Endothelial cell of umbilical vein (primary cell): Measurements from ENCODE around the gene ZBTB46. TPM values are rescaled to one million over a fixed set of nuclear protein-coding genes. Genes with fewer than 3 reads are reported as not detected.

Source experiments
- BruUV-seq: library from RNA; stranded (reverse); fragments of 400-500 nt; replicated peaks from 2 replicates; lab custom pipeline; 2021; lab: Mats Ljungman, UMichigan
- CTCF ChIA-PET: fragments of 300-600, 350-600 bp; sonication (Branson Sonifier 250); formaldehyde crosslinking; loops from one replicate; lab custom pipeline; 2021; ENCODE audit warnings: antibody characterized with exemption, inconsistent platforms; lab: Charles Lee
- POLR2A ChIA-PET: fragments of 300-600, 350-600 bp; sonication (Branson Sonifier 250); formaldehyde crosslinking; loops from one replicate; lab custom pipeline; 2021; ENCODE audit warnings: antibody characterized with exemption, inconsistent platforms; lab: Charles Lee
- DNase-seq: peaks from one replicate; pipeline ENCODE4 v3.0.0-alpha.2; 2011; ENCODE audit warnings: low read depth, low spot score
- FAIRE-seq: peaks from 2 replicates; lab custom pipeline; 2011; peaks lifted over from hg19 to GRCh38; lab: Jason Lieb, UNC
- H2AFZ ChIP-seq: 2 replicates; pipeline ENCODE4 v1.6.0; 2012; ENCODE audit warnings: low read depth, low read length, control low read depth, inconsistent platforms
- H3K27ac ChIP-seq: 2 replicates; pipeline ENCODE4 v1.5.1; 2011; ENCODE audit warnings: low read depth, mild to moderate bottlenecking, control low read depth, low read length, moderate library complexity; ENCODE audit not compliant: insufficient read depth
- H3K27me3 ChIP-seq, 2 experiments: 2 replicates each; pipeline versions ENCODE4 v1.6.0 to v1.6.1; 2011; ENCODE audit warnings: low read length in 2 of 2, mixed read lengths in 1 of 2; ENCODE audit not compliant: control insufficient read depth in 2 of 2, insufficient read depth in 2 of 2
- H3K36me3 ChIP-seq, 2 experiments: 2 replicates in 1 of 2; 3 replicates in 1 of 2; pipeline ENCODE4 v1.5.1; 2011; ENCODE audit warnings: low read length in 2 of 2, mild to moderate bottlenecking in 1 of 2, moderate library complexity in 1 of 2; ENCODE audit not compliant: control insufficient read depth in 2 of 2, insufficient read depth in 2 of 2; ENCODE audit errors: extremely low read depth in 1 of 2
- H3K4me1 ChIP-seq: 3 replicates; pipeline ENCODE4 v1.5.1; 2011; ENCODE audit warnings: mild to moderate bottlenecking, low read length; ENCODE audit not compliant: control insufficient read depth, insufficient read depth; ENCODE audit errors: extremely low read depth
- H3K4me2 ChIP-seq: 2 replicates; pipeline ENCODE4 v1.6.1; 2011; ENCODE audit warnings: low read length, control low read depth, mixed read lengths; ENCODE audit not compliant: insufficient read depth
- H3K4me3 ChIP-seq, 3 experiments: fragments of 200-600 bp in 1 of 3; sonication (generic), shearing (Covaris generic) in 1 of 3; replicated peaks in 1 of 3; 2 replicates each; pipeline ENCODE4 v1.5.1; 2011 to 2016; ENCODE audit warnings: control low read depth in 3 of 3, low read length in 3 of 3, mild to moderate bottlenecking in 2 of 3, inconsistent platforms in 1 of 3, low read depth in 1 of 3, moderate library complexity in 1 of 3; ENCODE audit not compliant: insufficient read depth in 1 of 3
- H3K79me2 ChIP-seq: 2 replicates; pipeline ENCODE4 v1.6.0; 2012; ENCODE audit warnings: low read length, inconsistent platforms; ENCODE audit not compliant: control insufficient read depth, insufficient read depth
- H3K9ac ChIP-seq: replicated peaks from 2 replicates; pipeline ENCODE3; 2011; ENCODE audit warnings: low read length, control low read depth; ENCODE audit not compliant: insufficient read depth; ENCODE audit errors: extremely low read depth
- H3K9me1 ChIP-seq: replicated peaks from 3 replicates; pipeline ENCODE4 v1.6.0; 2011; ENCODE audit warnings: mild to moderate bottlenecking, low read length; ENCODE audit not compliant: control insufficient read depth, insufficient read depth; ENCODE audit errors: extremely low read depth
- H3K9me3 ChIP-seq: replicated peaks from 2 replicates; pipeline ENCODE4 v1.5.1; 2012; ENCODE audit warnings: low read length, inconsistent platforms; ENCODE audit not compliant: control insufficient read depth, insufficient read depth
- H4K20me1 ChIP-seq: replicated peaks from 2 replicates; pipeline ENCODE3; 2011; ENCODE audit warnings: mild to moderate bottlenecking, low read length; ENCODE audit not compliant: control insufficient read depth, insufficient read depth; ENCODE audit errors: extremely low read depth
- CTCF ChIP-seq, 2 donors: IDR thresholded peaks; 1 replicate in 1 of 2; 2 replicates in 1 of 2; pipeline ENCODE4 v1.5.1; 2011; ENCODE audit warnings: low read length in 2 of 2, mild to moderate bottlenecking in 2 of 2, moderate library complexity in 2 of 2, control low read depth in 1 of 2, inconsistent platforms in 1 of 2, low read depth in 1 of 2; ENCODE audit not compliant: insufficient read depth in 1 of 2; ENCODE audit errors: extremely low read depth in 1 of 2
- EZH2 ChIP-seq: IDR thresholded peaks from 2 replicates; pipeline ENCODE4 v1.6.1; 2012; ENCODE audit warnings: borderline replicate concordance, low read depth, mild to moderate bottlenecking, moderate library complexity, low read length, inconsistent platforms; ENCODE audit not compliant: severe bottlenecking
- FOS ChIP-seq: IDR thresholded peaks from 2 replicates; pipeline ENCODE4 v1.6.1; 2011; ENCODE audit warnings: mild to moderate bottlenecking, low read length, moderate library complexity, borderline replicate concordance; ENCODE audit not compliant: insufficient read depth
- GATA2 ChIP-seq: IDR thresholded peaks from 2 replicates; pipeline ENCODE4 v1.7.0; 2011; ENCODE audit warnings: low read depth, mild to moderate bottlenecking, moderate library complexity, mixed read lengths, low read length; ENCODE audit not compliant: insufficient read length, insufficient read depth
- JUN ChIP-seq: IDR thresholded peaks from 2 replicates; pipeline ENCODE4 v1.6.1; 2011; ENCODE audit warnings: borderline replicate concordance, low read depth; ENCODE audit not compliant: insufficient read length, insufficient read depth
- MAX ChIP-seq: IDR thresholded peaks from 2 replicates; pipeline ENCODE4 v1.6.1; 2011; ENCODE audit not compliant: insufficient read depth, insufficient read length
- MYC ChIP-seq: IDR thresholded peaks from one replicate; pipeline ENCODE4 v1.6.1; 2011; ENCODE audit warnings: mild to moderate bottlenecking, low read depth, low read length
- POLR2A ChIP-seq: IDR thresholded peaks from 2 replicates; pipeline ENCODE4 v1.6.1; 2012; ENCODE audit warnings: low read depth, mild to moderate bottlenecking, control low read depth, low read length
- POLR2AphosphoS5 ChIP-seq: IDR thresholded peaks from 2 replicates; pipeline ENCODE4 v1.6.1; 2012; ENCODE audit warnings: low read depth, mild to moderate bottlenecking, control low read depth, low read length, moderate library complexity; ENCODE audit not compliant: insufficient read depth
- dilution Hi-C: fragments of 300-500 bp; cut with MboI; formaldehyde crosslinking; loops from one replicate; pipeline ENCODE4 v1.15.0; 2019; ENCODE audit warnings: low sequenced_read_pairs; ENCODE audit not compliant: extremely low pct_ligation_motif_present
- intact Hi-C: fragments of 100-400 bp; cut with micrococcal nuclease; formaldehyde crosslinking; loops from one replicate; pipeline ENCODE4 v1.10.0; 2022
- polyA plus RNA-seq, 4 experiments: library from polyadenylated mRNA; depleted of rRNA in 3 of 4; stranded (reverse) in 3 of 4; unstranded in 1 of 4; fragments of >200 nt; gene quantifications; 2 replicates each; pipeline versions ENCODE4 v1.2.1 to v1.2.3, GENCODE V29; 2011 to 2012; ENCODE audit warnings: missing spikeins in 1 of 4
- total RNA-seq: library from RNA; stranded (reverse); gene quantifications from 2 replicates; pipeline ENCODE4 v1.2.3, GENCODE V29; 2021

The ZBTB46 gene
- total and polyA plus RNA-seq, 2 donors (not counting 3 experiments of a cell fraction or from before 2014, with no cell fraction given): 1.3 to 7.1 TPM

GRCh38 chr20:63807654-63808053, 23.4 kb downstream of the ZBTB46 start:
- POLR2A ChIA-PET: no interaction called here
- no peaks in the 10 kb centered on the region for H3K9me3 ChIP-seq
- no peaks in the 10 kb centered on the region for H3K79me2 ChIP-seq
- no peaks in the 10 kb centered on the region for H4K20me1 ChIP-seq
- no peak overlapping the region for H2AFZ ChIP-seq
- CTCF ChIA-PET: no interaction called here
- BruUV-seq: no TSS peak
- no peak for TF ChIP-seq CTCF (IDR thresholded peaks at IDR 0.05; ENCODE audit: extremely low read depth in 1 of 2, insufficient read depth in 1 of 2, low read depth in 1 of 2, low read length in 2 of 2)
- no peak for TF ChIP-seq FOS
- TF ChIP-seq MYC: no peak
- no peak for TF ChIP-seq MAX
- TF ChIP-seq GATA2: no peak
- no peak for TF ChIP-seq JUN
- TF ChIP-seq EZH2: no peak
- TF ChIP-seq POLR2AphosphoS5: no peak
- no peak for TF ChIP-seq POLR2A
- no peak overlapping the region for H3K27ac ChIP-seq
- dilution Hi-C loops: no loop called here
- H3K9ac ChIP-seq: no peak overlapping the region
- intact Hi-C loops: no loop called here
- no peaks in the 10 kb centered on the region for H3K4me1 ChIP-seq
- H3K27me3 ChIP-seq: no peaks in the 10 kb centered on the region
- FAIRE-seq (no peak), DNase-seq (no peak)
- H3K4me3 ChIP-seq: no peak overlapping the region
- H3K4me2 ChIP-seq: no peak overlapping the region
- no peaks in the 10 kb centered on the region for H3K9me1 ChIP-seq
- H3K36me3 ChIP-seq: no peaks in the 10 kb centered on the region
